Measurements from ENCODE around the gene HOXB3. TPM values are rescaled to one million over a fixed set of nuclear protein-coding genes. Genes with fewer than 3 reads are reported as not detected.

The HOXB3 gene
- total RNA-seq, 6 donors from 2014 or later = 2.9 to 12.6 (median 7.9) TPM

DNA sequence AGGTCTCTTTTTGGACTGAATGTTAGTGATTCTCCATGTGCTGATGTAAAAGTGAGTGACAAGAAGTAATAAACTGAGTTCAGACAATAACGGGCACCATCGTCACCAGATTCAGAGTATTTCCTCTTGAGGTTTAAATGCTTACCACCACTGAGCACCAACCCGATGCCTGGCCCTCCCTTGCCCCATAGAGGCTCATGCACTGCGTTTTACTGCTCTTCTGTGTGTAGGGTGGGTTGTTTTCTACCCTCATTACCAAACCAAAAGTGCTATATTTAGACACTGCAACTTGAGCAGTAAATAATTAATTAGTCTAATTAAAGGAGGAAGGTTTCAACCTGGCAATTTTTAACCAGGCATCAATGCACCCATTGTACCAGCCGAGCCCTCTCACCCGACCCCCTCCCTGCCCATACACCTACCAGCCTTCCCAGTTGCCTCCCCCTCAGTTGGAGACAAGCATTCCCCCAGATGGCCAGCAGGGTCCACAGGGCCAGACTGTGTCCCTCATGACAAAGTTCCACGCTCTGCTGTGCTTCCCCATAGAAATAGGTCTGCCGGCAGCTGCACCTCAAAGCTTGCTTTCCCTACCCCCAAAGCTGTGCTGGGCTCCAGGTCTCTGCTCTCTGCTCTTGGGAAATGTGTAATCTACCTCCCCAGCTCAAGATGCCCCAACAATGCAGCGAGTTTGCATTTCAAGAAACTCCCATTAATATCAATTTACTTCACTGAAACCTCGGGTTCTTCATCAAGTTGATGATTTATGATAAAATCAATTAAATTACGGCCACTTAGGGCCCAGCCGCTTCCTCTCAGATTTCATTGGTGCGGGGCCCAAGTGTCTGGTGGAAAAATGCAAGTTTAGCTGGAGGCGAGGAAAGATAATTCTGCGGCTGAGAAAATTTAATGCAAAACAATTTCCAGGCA is 27.9 kb downstream of the HOXB3 start:
- H3K27ac ChIP-seq = peak overlapping the region in 1 of 4 donors; percentile 48
- 60 to 67% methylated on average over 15 of the region's 15 CpGs for WGBS, 2 donors
- peaks cover 6 to 10% (median 9%) of the 10 kb centered on the region in 4 donors for H3K4me1 ChIP-seq
- TF ChIP-seq, protein P1, sequence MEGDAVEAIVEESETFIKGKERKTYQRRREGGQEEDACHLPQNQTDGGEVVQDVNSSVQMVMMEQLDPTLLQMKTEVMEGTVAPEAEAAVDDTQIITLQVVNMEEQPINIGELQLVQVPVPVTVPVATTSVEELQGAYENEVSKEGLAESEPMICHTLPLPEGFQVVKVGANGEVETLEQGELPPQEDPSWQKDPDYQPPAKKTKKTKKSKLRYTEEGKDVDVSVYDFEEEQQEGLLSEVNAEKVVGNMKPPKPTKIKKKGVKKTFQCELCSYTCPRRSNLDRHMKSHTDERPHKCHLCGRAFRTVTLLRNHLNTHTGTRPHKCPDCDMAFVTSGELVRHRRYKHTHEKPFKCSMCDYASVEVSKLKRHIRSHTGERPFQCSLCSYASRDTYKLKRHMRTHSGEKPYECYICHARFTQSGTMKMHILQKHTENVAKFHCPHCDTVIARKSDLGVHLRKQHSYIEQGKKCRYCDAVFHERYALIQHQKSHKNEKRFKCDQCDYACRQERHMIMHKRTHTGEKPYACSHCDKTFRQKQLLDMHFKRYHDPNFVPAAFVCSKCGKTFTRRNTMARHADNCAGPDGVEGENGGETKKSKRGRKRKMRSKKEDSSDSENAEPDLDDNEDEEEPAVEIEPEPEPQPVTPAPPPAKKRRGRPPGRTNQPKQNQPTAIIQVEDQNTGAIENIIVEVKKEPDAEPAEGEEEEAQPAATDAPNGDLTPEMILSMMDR (IDR thresholded peaks at IDR 0.05) = peak in 1 of 6 experiments; percentile 18
- TF ChIP-seq EP300 (IDR thresholded peaks at IDR 0.05) (no peak), POLR2A (IDR thresholded peaks at IDR 0.05) (no peak), POLR2AphosphoS5 (IDR thresholded peaks at IDR 0.05) (no peak)
- H3K4me3 ChIP-seq = no peak overlapping the region
- DNase-seq (no peak), ATAC-seq (ENCODE audit: low FRiP score in 2 of 2) (no peak)
- H3K36me3 ChIP-seq = no peaks in the 10 kb centered on the region
- peaks cover 0 to 15% (median 4%) of the 10 kb centered on the region in 4 donors for H3K27me3 ChIP-seq
- no peaks in the 10 kb centered on the region for H3K9me3 ChIP-seq

DNA sequence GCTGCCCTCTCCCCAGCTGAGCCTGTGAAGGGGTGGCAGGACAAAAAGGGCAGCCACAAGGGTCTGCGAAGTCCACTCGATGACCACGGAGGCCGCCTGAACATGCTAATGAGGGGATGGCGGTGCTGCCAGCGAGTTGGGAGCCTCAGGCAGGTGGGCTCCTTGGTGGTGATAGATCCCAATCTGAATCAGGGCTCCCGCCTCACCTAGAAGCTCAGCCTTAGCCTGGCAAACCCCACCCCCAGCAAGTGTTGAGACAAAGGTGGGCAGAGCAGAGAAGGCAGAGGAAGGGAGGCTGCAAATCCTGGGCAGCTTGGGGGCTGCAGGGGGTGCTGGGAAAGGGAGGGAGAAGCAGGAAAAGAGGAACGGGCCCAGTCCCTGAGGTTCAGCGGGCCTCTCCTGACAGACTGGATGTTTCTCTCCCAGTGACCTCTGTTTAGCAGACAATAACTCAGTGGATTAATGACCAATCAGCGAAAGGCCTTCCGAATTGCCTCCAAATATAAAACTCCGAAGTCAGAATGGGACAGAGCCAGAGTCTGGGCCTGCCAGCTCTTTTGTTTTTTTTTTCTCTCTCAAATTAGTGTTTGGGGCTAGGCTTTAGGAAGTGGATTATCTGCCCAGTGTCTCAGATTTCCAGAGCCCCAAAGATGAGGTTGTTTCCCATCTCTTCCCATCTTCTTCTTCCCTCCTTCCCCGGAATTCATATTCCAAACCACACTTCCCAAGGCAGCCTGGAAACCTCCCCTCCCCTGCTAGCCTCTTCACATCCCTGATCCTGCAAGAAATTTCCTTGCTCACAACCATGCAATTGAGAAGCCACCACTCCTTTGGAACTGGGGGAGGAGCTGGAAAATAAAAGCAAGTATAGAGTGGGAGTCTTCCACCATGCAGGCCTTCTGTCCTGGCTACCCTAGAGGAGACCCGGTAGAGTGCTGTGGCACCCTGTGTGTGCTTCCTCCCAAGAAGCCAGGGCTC is 29.9 kb downstream of the HOXB3 start:
- Histone ChIP-seq H3K36me3 (no peaks in the 10 kb centered on the region), H3K4me3 (no peak overlapping the region), H3K27me3 (peaks cover 0 to 20% (median 8%) of the 10 kb centered on the region in 4 donors), H3K27ac (peak overlapping the region; percentile 43 to 82 (median 65)), H3K4me1 (peaks cover 9 to 14% (median 10%) of the 10 kb centered on the region in 4 donors), H3K9me3 (no peaks in the 10 kb centered on the region)
- 46 to 59% methylated on average over 14 of the region's 14 CpGs for WGBS, 2 donors
- ATAC-seq (ENCODE audit: low FRiP score in 2 of 2) (no peak), DNase-seq (no peak)
- TF ChIP-seq EP300 (IDR thresholded peaks at IDR 0.05) = no peak
- TF ChIP-seq POLR2AphosphoS5 (IDR thresholded peaks at IDR 0.05) = peak in 1 of 2 donors; percentile 33

DNA sequence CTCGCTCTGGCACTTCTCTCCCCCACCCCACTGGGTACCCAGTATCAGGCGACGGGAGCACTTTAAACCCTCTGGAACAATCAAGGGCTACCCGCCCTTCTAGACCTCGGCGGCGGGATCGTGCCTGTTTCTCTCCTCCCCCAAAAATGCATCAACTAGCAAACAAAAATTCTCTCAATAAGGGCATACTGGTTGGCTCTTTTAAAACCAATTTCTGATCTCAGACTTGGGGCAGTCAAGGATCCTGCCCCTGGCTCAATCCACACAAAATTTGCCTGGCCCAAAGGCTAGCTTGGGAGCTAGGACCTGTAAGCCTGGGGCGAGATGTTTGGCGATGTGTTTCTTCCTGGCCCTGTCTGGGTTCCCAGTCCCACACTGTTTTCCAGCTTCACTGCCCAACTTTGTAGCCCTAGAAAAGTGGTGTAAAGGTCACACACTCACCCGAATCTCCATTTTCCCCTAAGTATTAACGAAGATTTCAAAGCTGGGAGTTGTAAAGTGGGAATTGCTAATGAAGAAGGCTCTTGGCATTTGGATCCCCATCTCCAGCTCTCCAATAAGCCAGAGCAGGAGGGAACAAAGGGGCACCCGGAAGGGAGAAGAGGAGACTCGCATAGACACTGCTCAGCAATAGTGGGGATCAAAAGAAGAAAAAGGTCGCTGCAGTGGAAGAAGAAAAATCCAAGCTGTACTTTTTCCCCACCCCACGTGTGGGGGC is 30.8 kb downstream of the HOXB3 start:
- WGBS, 2 donors = 56 to 61% methylated on average over 16 of the region's 16 CpGs
- no peak for DNase-seq
- no peak for TF ChIP-seq POLR2A (IDR thresholded peaks at IDR 0.05)
- TF ChIP-seq POLR2AphosphoS5 (IDR thresholded peaks at IDR 0.05) = no peak
- TF ChIP-seq EP300 (IDR thresholded peaks at IDR 0.05) = no peak
- TF ChIP-seq, protein P1 (IDR thresholded peaks at IDR 0.05) = no peak

DNA sequence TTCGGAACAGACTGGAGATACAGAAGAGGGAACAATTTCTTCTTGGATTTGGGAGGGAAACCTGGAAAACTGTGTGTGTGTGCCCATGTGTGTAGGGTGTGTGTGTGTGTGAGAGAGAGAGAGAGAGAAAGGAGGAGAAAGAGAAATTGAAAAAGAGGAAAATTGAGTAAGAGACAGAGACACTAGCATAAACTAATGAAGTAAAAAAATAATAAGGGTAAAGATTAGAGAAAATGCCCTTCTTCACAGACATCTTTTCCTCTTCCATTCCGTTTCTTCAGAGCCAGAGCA is 31.3 kb downstream of the HOXB3 start:
- TF ChIP-seq POLR2A (IDR thresholded peaks at IDR 0.05) = no peak
- TF ChIP-seq, protein P1 (IDR thresholded peaks at IDR 0.05) = no peak
- no peak for TF ChIP-seq POLR2AphosphoS5 (IDR thresholded peaks at IDR 0.05)
- TF ChIP-seq EP300 (IDR thresholded peaks at IDR 0.05) = no peak
- Histone ChIP-seq H3K27ac (peak overlapping the region; percentile 60 to 82 (median 70)), H3K9me3 (no peaks in the 10 kb centered on the region), H3K4me3 (peak overlapping the region in 2 of 4 donors; percentile 17 to 29), H3K27me3 (peaks cover 0 to 25% (median 11%) of the 10 kb centered on the region in 4 donors), H3K36me3 (no peaks in the 10 kb centered on the region), H3K4me1 (peaks cover 4 to 9% (median 7%) of the 10 kb centered on the region in 4 donors)
- no peak for ATAC-seq (ENCODE audit: low FRiP score in 2 of 2)
- 59 to 75% methylated on average over 2 of the region's 2 CpGs for WGBS, 2 donors
- DNase-seq = no peak

More for the DNA sequence above, 30.8 kb downstream of the HOXB3 start:
- peaks cover 0 to 25% (median 13%) of the 10 kb centered on the region in 4 donors for H3K27me3 ChIP-seq
- H3K4me1 ChIP-seq = peaks cover 6 to 11% (median 9%) of the 10 kb centered on the region in 4 donors
- no peaks in the 10 kb centered on the region for H3K36me3 ChIP-seq
- ATAC-seq (ENCODE audit: low FRiP score in 2 of 2) = no peak
- H3K9me3 ChIP-seq = no peaks in the 10 kb centered on the region
- H3K4me3 ChIP-seq = peak overlapping the region in 1 of 4 donors; percentile 29
- H3K27ac ChIP-seq = peak overlapping the region; percentile 60 to 82 (median 68)

Measured in upper lobe of left lung (tissue), 6 donors.